HG02588 (cell line): Measurements from ENCODE around the gene CYP2C9.

Source experiments
- ATAC-seq: cut with Tn5 transposase; IDR thresholded peaks from one replicate; pipeline ENCODE4 v1.9.1; 2021; ENCODE audit warnings: mild to moderate bottlenecking, moderate library complexity; ENCODE audit not compliant: unreplicated experiment

Gene CYP2C9

DNA sequence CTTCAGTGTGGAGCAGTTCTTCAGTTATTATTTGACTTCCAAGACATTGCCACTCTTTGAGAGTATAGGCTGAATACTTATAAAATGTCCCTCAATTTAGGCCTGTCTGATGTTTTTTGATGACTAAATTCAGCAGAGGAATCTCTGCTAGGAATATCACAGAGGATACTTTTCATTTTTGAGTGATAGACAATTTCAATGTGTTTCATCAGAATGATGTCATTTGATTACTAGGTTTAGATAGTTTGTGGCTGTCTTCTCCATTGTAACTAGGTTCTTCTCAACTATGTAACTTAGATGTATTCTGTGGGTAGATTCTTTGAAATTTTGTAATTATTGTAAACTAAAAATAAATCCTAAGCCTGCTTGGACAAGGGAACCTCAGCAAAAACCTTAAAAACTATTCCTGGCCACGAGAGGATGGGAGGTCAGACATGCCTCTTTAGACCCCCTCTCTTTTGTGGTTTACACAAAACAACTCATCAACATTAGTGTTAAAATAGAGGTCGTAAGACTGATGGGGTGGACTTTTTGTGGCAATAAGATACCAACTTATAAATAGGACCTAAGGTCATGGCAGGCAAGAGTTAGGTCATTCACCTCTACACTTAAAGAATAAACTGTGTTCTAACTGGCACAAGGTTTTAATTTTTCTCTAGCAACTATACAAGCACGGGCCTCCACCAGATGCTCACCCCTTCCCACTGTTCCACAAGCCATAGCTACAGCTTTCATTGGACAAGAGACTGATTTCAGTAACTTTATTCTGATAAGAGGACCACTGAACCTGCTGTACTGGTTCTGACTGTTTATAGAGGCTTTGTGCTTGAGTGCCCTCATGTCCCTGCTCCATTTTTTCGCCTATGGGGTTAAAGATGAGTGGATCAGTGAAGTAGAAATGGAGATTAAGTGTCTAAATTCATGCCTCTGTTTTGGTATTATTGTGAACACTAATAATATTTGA, 97.2 kb downstream of the CYP2C9 start:
- ATAC-seq, result no peak

DNA sequence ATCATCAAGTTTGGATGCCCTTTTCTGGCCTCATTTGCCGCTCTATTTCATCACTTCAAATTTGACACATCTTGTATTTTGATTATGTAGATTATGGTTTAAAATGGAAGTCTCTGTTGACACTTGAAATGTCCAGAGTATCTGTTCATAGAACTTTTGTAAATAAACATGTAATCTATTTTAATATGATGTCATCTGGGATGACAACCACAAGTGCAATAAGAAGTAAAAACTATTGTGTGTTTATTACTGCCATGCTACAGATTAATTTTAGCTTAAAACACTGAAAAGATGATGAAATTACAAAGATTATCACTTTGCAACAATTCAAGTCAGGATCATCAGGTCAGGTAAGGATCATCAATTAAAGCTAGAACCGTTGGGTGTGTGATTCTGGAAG, 100.8 kb downstream of the CYP2C9 start:
- ATAC-seq, result no peak
